A673 (cell line): Measurements from ENCODE around the gene PPP1R3G. TPM values are rescaled to one million over a fixed set of nuclear protein-coding genes. Genes with fewer than 3 reads are reported as not detected.
"Not testable (repeated sequence)": the region's sequence is repeated elsewhere in the genome, so short reads cannot be mapped to it uniquely, and the experiment has no call there.

Experiments
- BruUV-seq: library from RNA; stranded (reverse); fragments of 400-500 nt; replicated peaks from 2 replicates; lab custom pipeline; 2021; lab: Mats Ljungman, UMichigan
- CTCF ChIA-PET: fragments of 300-600 bp; sonication (Branson Sonifier 250); formaldehyde crosslinking; loops from one replicate; lab custom pipeline; 2022; ENCODE audit warnings: antibody characterized with exemption; lab: Charles Lee
- POLR2A ChIA-PET: fragments of 300-600 bp; sonication (Branson Sonifier 250); formaldehyde crosslinking; loops from one replicate; lab custom pipeline; 2022; ENCODE audit warnings: antibody characterized with exemption; ENCODE audit not compliant: low non-redundant PET; lab: Charles Lee
- DNase-seq: peaks from one replicate; pipeline ENCODE4 v3.0.0-alpha.2; 2015; ENCODE audit warnings: low spot score
- H3K27ac ChIP-seq: fragments of 200-600 bp; sonication (generic); 2 replicates; pipeline ENCODE4 v1.5.1; 2016; ENCODE audit warnings: mixed run types, low read depth, mild to moderate bottlenecking, mixed read lengths, antibody characterized with exemption, low read length; ENCODE audit not compliant: poor library complexity, severe bottlenecking
- H3K27me3 ChIP-seq: fragments of 200-600 bp; sonication (generic); replicated peaks from 2 replicates; pipeline ENCODE4 v1.6.1; 2017; ENCODE audit warnings: mixed run types, low read depth, mild to moderate bottlenecking, mixed read lengths, antibody characterized with exemption, low read length; ENCODE audit not compliant: insufficient read depth, poor library complexity
- H3K36me3 ChIP-seq: fragments of 200-600 bp; sonication (generic); 2 replicates; pipeline ENCODE4 v1.6.1; 2016; ENCODE audit warnings: mixed run types, mild to moderate bottlenecking, mixed read lengths, antibody characterized with exemption, low read length; ENCODE audit not compliant: insufficient read depth, poor library complexity, severe bottlenecking
- H3K4me1 ChIP-seq: fragments of 200-600 bp; sonication (generic); 2 replicates; pipeline ENCODE4 v1.6.1; 2017; ENCODE audit warnings: mixed run types, mild to moderate bottlenecking, mixed read lengths, antibody characterized with exemption, low read length; ENCODE audit not compliant: insufficient read depth, poor library complexity, severe bottlenecking
- H3K4me3 ChIP-seq: fragments of 200-600 bp; sonication (generic); 2 replicates; pipeline ENCODE4 v1.5.1; 2016; ENCODE audit warnings: low read depth, mixed run types, mild to moderate bottlenecking, mixed read lengths, low read length; ENCODE audit not compliant: poor library complexity, severe bottlenecking
- H3K9me3 ChIP-seq: fragments of 200-600 bp; sonication (generic); 2 replicates; pipeline ENCODE4 v1.6.1; 2016; ENCODE audit warnings: mixed run types, low read depth, mild to moderate bottlenecking, mixed read lengths, antibody characterized with exemption, low read length; ENCODE audit not compliant: poor library complexity, severe bottlenecking
- CTCF ChIP-seq: fragments of 300-800, 200-600 bp; sonication (generic); conservative IDR thresholded peaks from 2 replicates; pipeline ENCODE4 v1.5.1; 2017; ENCODE audit warnings: low read depth, mild to moderate bottlenecking, antibody characterized with exemption, low read length, moderate library complexity, mixed read lengths
- EZH2 ChIP-seq: fragments of 200-600 bp; sonication (generic); IDR thresholded peaks from 2 replicates; pipeline ENCODE4 v1.6.1; 2017; ENCODE audit warnings: borderline replicate concordance, low read depth, mild to moderate bottlenecking, mixed read lengths, antibody characterized with exemption, low read length; ENCODE audit not compliant: poor library complexity, severe bottlenecking
- intact Hi-C: fragments of 100-400 bp; cut with micrococcal nuclease; formaldehyde crosslinking; loops from one replicate; pipeline ENCODE4 v1.10.0; 2022; ENCODE audit not compliant: unreplicated experiment
- total RNA-seq: library from RNA; stranded (reverse); gene quantifications from 2 replicates; pipeline ENCODE4 v1.2.3, GENCODE V29; 2021

PPP1R3G gene
- total RNA-seq, 1 experiment from 2014 or later: 0.24 TPM

- no peak overlapping the region for H3K4me3 ChIP-seq
- no peak for DNase-seq
- H3K27ac ChIP-seq: no peak overlapping the region
- H3K27me3 ChIP-seq: no peaks in the 10 kb centered on the region
- peaks cover 12% of the 10 kb centered on the region for H3K4me1 ChIP-seq
- no peaks in the 10 kb centered on the region for H3K36me3 ChIP-seq
- CTCF ChIA-PET: no interaction called here
- POLR2A ChIA-PET: interaction anchor here (0.5 kb wide), 1 partner anchor 58 kb away, joined by 3 read pairs; no protein-coding TSS in a partner anchor
- H3K9me3 ChIP-seq: peaks cover 10% of the 10 kb centered on the region
- no TSS peak for BruUV-seq
- TF ChIP-seq CTCF (no peak), EZH2 (no peak)
- intact Hi-C loops: loop anchor here (5.0 kb wide), 2 partner anchors 318 to 338 kb away; no protein-coding TSS in a partner anchor
Measured at GRCh38 chr6:5059036-5059896, 25.9 kb upstream of the PPP1R3G start.

DNA sequence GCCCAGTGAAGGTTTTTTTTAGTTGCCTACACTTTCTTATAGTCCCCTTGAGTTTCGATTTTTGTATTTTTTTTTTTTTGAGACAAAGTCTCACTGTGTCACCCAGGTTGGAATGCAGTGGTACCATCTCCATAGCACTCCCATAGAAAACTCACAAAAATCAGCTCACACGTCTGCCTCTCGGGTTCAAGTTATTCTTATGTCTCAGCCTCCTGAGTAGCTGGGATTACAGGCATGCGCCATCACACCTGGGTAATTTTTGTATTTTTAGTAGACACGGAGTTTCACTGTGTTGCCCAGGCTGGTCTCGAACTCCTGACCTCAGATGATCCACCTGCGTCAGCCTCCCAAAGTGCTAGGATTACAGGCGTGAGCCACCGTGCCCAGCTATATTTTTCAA is 24.7 kb upstream of the PPP1R3G start:
- H3K9me3 ChIP-seq, POLR2A ChIA-PET, DNase-seq, BruUV-seq, H3K27me3 ChIP-seq, H3K4me1 ChIP-seq, H3K27ac ChIP-seq, H3K4me3 ChIP-seq, CTCF ChIA-PET, intact Hi-C loops, H3K36me3 ChIP-seq: not testable (repeated sequence)

DNA sequence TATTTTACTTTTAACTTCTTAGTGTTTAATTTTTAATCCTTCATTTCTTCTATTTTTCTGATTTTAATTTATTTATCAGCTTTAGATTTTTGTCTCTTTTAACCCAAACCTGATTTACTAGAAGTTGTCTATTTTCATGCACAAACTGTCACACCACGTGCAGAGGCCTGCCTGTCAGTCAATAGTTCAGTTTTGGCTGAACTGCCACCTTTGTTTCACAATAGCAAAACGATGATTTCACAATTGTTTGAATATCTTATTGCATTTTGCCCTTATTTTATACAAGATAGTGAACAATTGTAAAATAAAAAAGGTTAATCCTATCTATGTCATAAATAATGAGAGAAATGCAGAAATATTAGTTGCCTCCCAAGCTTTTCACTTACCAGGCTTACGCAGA is 24.0 kb upstream of the PPP1R3G start:
- BruUV-seq: no TSS peak

More for the DNA sequence above, 24.0 kb upstream of the PPP1R3G start:
- POLR2A ChIA-PET: no interaction called here
- TF ChIP-seq CTCF (no peak), EZH2 (no peak)
- Histone ChIP-seq H3K9me3 (peaks cover under 1% of the 10 kb centered on the region), H3K4me3 (no peak overlapping the region), H3K27ac (no peak overlapping the region), H3K4me1 (peaks cover 4% of the 10 kb centered on the region), H3K27me3 (no peaks in the 10 kb centered on the region), H3K36me3 (no peaks in the 10 kb centered on the region)
- DNase-seq: no peak
- intact Hi-C loops: no loop called here
- CTCF ChIA-PET: no interaction called here
